Stimulated activated naive CD8-positive, alpha-beta T cell treated with anti-CD3 and anti-CD28 coated beads, Interleukin-15, Interleukin-2, amounts not matched to agents 100 ng/mL and 50 ng/mL, for 24 hours (primary cell): Measurements from ENCODE around the gene ARHGEF19.
"Not testable (repeated sequence)": the region's sequence is repeated elsewhere in the genome, so short reads cannot be mapped to it uniquely, and the experiment has no call there.

Experiments used
- H3K27ac Mint-ChIP-seq: one replicate; pipeline ENCODE4 v1.8.0; 2021; ENCODE audit warnings: mild to moderate bottlenecking, mixed read lengths
- H3K27me3 Mint-ChIP-seq: one replicate; pipeline ENCODE4 v1.8.0; 2021; ENCODE audit warnings: mixed read lengths
- H3K36me3 Mint-ChIP-seq: one replicate; pipeline ENCODE4 v1.8.0; 2021; ENCODE audit warnings: low read depth, mixed read lengths
- H3K4me1 Mint-ChIP-seq: one replicate; pipeline ENCODE4 v1.8.0; 2021; ENCODE audit warnings: low read depth, mixed read lengths
- H3K4me3 Mint-ChIP-seq: one replicate; pipeline ENCODE4 v1.8.0; 2021; ENCODE audit warnings: mild to moderate bottlenecking, mixed read lengths
- H3K9me3 Mint-ChIP-seq: one replicate; pipeline ENCODE4 v1.8.0; 2021; ENCODE audit warnings: mixed read lengths

ARHGEF19 gene

GRCh38 chr1:16207318-16208269 lies 4.9 kb downstream of the ARHGEF19 start:
- Mint-ChIP-seq H3K4me3 (peak overlapping the region; percentile 78), H3K9me3 (no peaks in the 10 kb centered on the region), H3K27ac (peak overlapping the region; percentile 87), H3K4me1 (peaks cover 5% of the 10 kb centered on the region), H3K36me3 (peaks cover 5% of the 10 kb centered on the region), H3K27me3 (no peaks in the 10 kb centered on the region)

- H3K4me3 Mint-ChIP-seq = peak overlapping the region; percentile 78
- peak overlapping the region; percentile 87 for H3K27ac Mint-ChIP-seq
- H3K27me3 Mint-ChIP-seq = no peaks in the 10 kb centered on the region
- peaks cover 5% of the 10 kb centered on the region for H3K36me3 Mint-ChIP-seq
- no peaks in the 10 kb centered on the region for H3K9me3 Mint-ChIP-seq
- H3K4me1 Mint-ChIP-seq = peaks cover 5% of the 10 kb centered on the region
Measured at GRCh38 chr1:16206547-16207317, 5.7 kb downstream of the ARHGEF19 start.

- H3K9me3 Mint-ChIP-seq = no peaks in the 10 kb centered on the region
- H3K27ac Mint-ChIP-seq = peak overlapping the region; percentile 74
- H3K36me3 Mint-ChIP-seq = peaks cover 5% of the 10 kb centered on the region
- peak overlapping the region; percentile 78 for H3K4me3 Mint-ChIP-seq
- peaks cover 5% of the 10 kb centered on the region for H3K4me1 Mint-ChIP-seq
- no peaks in the 10 kb centered on the region for H3K27me3 Mint-ChIP-seq
Measured at GRCh38 chr1:16205891-16206546, 6.4 kb downstream of the ARHGEF19 start.

GRCh38 chr1:16205334-16205671 lies 7.1 kb downstream of the ARHGEF19 start:
- Mint-ChIP-seq H3K36me3 (peaks cover 5% of the 10 kb centered on the region), H3K4me3 (no peak overlapping the region), H3K9me3 (no peaks in the 10 kb centered on the region), H3K27ac (no peak overlapping the region), H3K27me3 (no peaks in the 10 kb centered on the region), H3K4me1 (peaks cover 5% of the 10 kb centered on the region)

- Mint-ChIP-seq H3K27me3 (no peaks in the 10 kb centered on the region), H3K9me3 (no peaks in the 10 kb centered on the region), H3K4me1 (peaks cover 5% of the 10 kb centered on the region), H3K27ac (no peak overlapping the region), H3K4me3 (no peak overlapping the region), H3K36me3 (peaks cover 5% of the 10 kb centered on the region)
Measured at GRCh38 chr1:16204634-16205333, 7.7 kb downstream of the ARHGEF19 start.

GRCh38 chr1:16204216-16204615 lies 8.2 kb downstream of the ARHGEF19 start:
- Mint-ChIP-seq H3K27me3 (no peaks in the 10 kb centered on the region), H3K36me3 (peaks cover 5% of the 10 kb centered on the region), H3K4me1 (peaks cover 5% of the 10 kb centered on the region), H3K27ac (no peak overlapping the region), H3K4me3 (no peak overlapping the region), H3K9me3 (no peaks in the 10 kb centered on the region)

GRCh38 chr1:16203550-16203949 lies 8.9 kb downstream of the ARHGEF19 start:
- H3K27ac Mint-ChIP-seq = no peak overlapping the region

GRCh38 chr1:16202281-16203210 lies 9.9 kb downstream of the ARHGEF19 start:
- H3K27me3 Mint-ChIP-seq = no peaks in the 10 kb centered on the region
- peaks cover 5% of the 10 kb centered on the region for H3K36me3 Mint-ChIP-seq
- H3K9me3 Mint-ChIP-seq = no peaks in the 10 kb centered on the region
- no peak overlapping the region for H3K27ac Mint-ChIP-seq
- peaks cover 10% of the 10 kb centered on the region for H3K4me1 Mint-ChIP-seq
- H3K4me3 Mint-ChIP-seq = no peak overlapping the region

More at GRCh38 chr1:16203550-16203949, 8.9 kb downstream of the ARHGEF19 start:
- no peaks in the 10 kb centered on the region for H3K27me3 Mint-ChIP-seq
- H3K36me3 Mint-ChIP-seq = peaks cover 5% of the 10 kb centered on the region
- peaks cover 10% of the 10 kb centered on the region for H3K4me1 Mint-ChIP-seq
- no peaks in the 10 kb centered on the region for H3K9me3 Mint-ChIP-seq
- H3K4me3 Mint-ChIP-seq = no peak overlapping the region

- Mint-ChIP-seq H3K9me3 (no peaks in the 10 kb centered on the region), H3K27ac (no peak overlapping the region), H3K4me3 (no peak overlapping the region), H3K4me1 (peaks cover 5% of the 10 kb centered on the region), H3K27me3 (no peaks in the 10 kb centered on the region), H3K36me3 (peaks cover 5% of the 10 kb centered on the region)
Measured at GRCh38 chr1:16199700-16200099, 12.8 kb downstream of the ARHGEF19 start.

GRCh38 chr1:16199157-16199501 lies 13.3 kb downstream of the ARHGEF19 start:
- Mint-ChIP-seq H3K27me3 (no peaks in the 10 kb centered on the region), H3K9me3 (no peaks in the 10 kb centered on the region), H3K36me3 (peaks cover 5% of the 10 kb centered on the region), H3K27ac (no peak overlapping the region), H3K4me3 (no peak overlapping the region), H3K4me1 (peaks cover 5% of the 10 kb centered on the region)

- H3K9me3 Mint-ChIP-seq = no peaks in the 10 kb centered on the region
- H3K36me3 Mint-ChIP-seq = peaks cover 3% of the 10 kb centered on the region
- no peaks in the 10 kb centered on the region for H3K27me3 Mint-ChIP-seq
- peaks cover 5% of the 10 kb centered on the region for H3K4me1 Mint-ChIP-seq
- H3K4me3 Mint-ChIP-seq = no peak overlapping the region
- H3K27ac Mint-ChIP-seq = no peak overlapping the region
Measured at GRCh38 chr1:16198444-16199156, 13.9 kb downstream of the ARHGEF19 start.

- H3K4me3 Mint-ChIP-seq = no peak overlapping the region
- no peaks in the 10 kb centered on the region for H3K36me3 Mint-ChIP-seq
- H3K4me1 Mint-ChIP-seq = peaks cover 5% of the 10 kb centered on the region
- H3K9me3 Mint-ChIP-seq = no peaks in the 10 kb centered on the region
- no peak overlapping the region for H3K27ac Mint-ChIP-seq
- no peaks in the 10 kb centered on the region for H3K27me3 Mint-ChIP-seq
Measured at GRCh38 chr1:16196874-16197273, 15.6 kb downstream of the ARHGEF19 start.

GRCh38 chr1:16196139-16196538 lies 16.3 kb downstream of the ARHGEF19 start:
- not testable (repeated sequence) for H3K4me3 Mint-ChIP-seq, H3K4me1 Mint-ChIP-seq, H3K36me3 Mint-ChIP-seq, H3K27ac Mint-ChIP-seq, H3K9me3 Mint-ChIP-seq, H3K27me3 Mint-ChIP-seq
